ENCODE data around the gene EFCAB6. TPM values are rescaled to one million over a fixed set of nuclear protein-coding genes. Genes with fewer than 3 reads are reported as not detected.

Gene EFCAB6
- total RNA-seq, 1 experiment from 2014 or later, result 0.88 TPM

DNA sequence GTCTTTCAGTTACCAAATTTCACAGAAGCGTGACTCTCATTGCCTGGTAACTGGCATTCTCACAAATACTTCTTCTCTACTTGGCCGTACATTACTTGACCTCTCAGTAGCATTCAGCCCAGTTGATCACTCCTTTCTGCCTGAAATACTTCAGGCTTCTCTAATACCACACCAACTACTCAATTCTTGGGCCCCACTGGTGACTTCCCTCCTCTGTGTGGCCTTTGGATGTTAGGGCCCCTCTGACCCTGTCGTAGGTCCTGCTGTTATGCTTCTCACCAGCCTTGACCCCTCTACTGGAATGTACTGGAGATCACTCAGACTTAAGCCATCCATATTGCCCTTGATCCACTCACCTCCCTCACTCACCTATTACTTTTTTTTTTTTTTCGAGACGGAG lies 2.2 kb upstream of the EFCAB6 start:
- DNase-seq (ENCODE audit: low spot score), result no peak

DNA sequence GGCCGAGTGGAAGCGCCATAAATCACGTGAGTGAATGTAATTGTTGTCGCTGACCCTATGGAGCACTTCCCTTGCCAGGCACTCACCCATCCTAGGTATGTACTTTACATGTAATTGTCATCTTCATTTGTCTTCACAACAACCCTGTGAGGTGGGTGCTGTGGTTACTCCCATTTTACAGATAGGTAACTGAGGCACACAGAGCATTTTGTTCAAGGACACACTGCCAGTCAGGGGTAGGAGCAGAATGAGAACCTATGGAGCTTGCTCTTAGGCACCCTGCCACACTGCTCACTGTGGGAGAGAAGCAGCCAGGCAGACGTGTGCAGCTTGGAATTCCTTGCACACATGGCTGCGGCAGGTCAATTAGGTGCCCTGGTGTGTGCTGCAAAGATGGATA lies 785 bp upstream of the EFCAB6 start:
- DNase-seq (ENCODE audit: low spot score), result no peak

DNA sequence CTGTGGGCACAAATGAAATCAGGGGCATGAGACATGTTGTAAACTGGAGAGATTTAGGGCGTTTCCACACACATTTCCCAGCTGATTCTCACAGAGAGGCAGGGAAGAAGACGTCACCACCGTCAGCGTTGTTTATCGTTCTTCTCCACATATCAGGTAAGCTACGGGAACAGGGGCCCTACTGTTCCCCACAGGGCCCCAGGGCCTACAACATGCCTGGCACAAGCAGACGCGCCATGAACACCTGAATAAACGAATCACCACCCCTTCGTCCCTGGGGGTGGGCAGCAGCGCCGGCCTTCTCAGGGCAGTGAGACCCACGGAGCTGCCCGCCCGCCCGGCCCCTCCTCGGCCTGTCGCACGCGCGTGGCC lies 342 bp downstream of the EFCAB6 start:
- no peak for DNase-seq (ENCODE audit: low spot score)

DNA sequence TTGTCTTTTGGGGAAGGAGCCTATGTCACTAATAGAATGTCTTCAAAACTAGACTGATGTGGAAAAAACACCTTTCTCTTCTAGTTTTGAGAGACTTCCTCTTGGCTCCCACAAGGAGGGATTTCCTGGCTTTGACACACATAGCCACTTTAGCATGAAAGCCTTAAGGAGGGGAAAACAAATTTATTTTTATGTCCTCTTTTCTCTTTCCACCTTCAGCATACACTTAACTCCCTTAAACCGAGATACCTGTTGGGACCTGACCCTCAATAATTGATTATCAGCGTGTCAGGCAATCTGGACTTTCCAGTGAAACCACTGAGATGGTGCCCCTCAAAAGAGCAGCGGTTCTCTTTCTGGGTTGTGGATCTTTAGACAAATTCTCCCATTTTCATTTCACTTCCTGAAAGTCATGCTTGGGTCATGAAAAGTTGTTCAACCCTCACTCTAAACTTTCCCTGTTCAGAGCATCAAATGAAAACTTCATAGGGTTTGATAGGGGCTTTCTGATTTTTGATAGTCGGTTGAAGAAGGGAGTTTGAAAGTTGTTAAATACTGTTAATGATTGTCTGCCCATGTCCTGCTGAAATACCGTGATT lies 9.1 kb downstream of the EFCAB6 start:
- DNase-seq (ENCODE audit: low spot score), result no peak

DNA sequence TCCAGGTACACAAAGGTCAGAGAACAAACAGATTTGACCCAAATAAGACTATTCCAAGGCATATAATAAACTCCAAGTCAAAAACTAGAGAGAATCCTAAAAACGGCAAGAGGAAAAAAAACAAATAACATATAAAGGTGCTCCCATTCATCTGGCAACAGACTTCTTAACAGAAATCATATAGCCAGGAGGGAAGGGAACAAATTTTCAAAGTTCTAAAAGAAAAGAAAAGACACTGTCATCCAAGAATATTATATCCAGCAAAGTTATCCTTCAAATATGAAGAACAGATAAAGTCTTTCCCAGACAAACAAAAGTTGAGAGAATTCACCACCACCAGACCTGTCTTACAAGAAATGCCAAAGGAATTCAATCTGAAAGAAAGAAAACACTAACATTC lies 11.1 kb downstream of the EFCAB6 start:
- no peak for DNase-seq (ENCODE audit: low spot score)

DNA sequence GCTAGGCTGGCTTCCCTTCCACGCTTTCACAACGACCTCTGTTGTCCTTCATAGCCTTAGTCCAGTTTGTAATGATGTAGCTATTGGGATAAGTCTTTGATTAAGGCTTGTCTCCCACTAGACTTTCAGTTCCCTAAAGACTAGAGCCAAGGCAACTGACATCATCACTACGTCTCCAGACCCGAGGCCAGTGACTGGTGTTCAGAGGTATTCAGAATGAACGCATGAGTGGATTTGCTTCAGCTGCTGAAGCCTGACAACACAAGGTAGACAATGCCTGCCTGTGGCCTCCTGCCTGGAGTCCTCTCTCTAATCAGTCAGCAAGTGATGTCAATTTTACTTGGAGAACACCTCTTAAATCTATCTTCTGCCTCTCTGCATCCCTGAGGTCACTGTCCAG lies 13.6 kb downstream of the EFCAB6 start:
- no peak for DNase-seq (ENCODE audit: low spot score)

DNA sequence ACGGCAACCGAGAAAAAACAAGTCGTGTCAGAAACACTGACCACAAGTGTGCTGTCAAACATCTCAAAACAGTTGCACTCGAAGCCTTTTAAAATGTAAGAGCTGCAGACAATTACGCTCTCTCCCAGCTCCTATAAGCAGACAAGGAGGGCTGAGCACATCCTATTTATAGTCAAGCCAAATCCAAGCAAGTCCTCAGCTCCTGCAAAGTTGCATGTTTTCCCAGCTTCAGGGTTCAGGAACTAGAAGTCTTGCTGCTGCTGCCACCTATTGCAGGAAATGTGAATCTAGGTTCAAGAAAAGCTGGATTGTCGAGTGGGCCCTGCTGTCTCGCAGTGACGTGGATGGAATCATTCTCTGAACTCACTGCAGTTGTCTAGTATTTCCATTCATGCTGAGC lies 15.5 kb downstream of the EFCAB6 start:
- no peak for DNase-seq (ENCODE audit: low spot score)

DNA sequence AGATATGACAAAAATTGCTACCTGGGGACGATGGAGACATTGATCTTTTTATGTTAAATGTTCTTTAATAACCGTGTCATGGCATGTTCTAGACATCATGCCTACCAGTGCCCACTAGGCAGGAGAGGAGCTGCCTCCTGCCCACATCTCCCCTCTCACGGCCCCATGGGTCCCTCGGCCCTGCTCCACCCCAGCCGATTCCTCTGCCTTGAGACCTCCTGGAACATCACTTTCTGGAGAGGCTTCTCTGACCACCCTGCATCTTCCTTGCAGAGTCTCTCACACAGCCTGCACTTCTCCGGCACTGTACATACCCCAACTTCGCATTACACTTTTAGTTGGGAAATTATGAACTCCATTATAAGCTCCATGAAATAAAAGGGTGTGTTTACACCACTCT lies 16.8 kb downstream of the EFCAB6 start:
- DNase-seq (ENCODE audit: low spot score), result no peak

DNA sequence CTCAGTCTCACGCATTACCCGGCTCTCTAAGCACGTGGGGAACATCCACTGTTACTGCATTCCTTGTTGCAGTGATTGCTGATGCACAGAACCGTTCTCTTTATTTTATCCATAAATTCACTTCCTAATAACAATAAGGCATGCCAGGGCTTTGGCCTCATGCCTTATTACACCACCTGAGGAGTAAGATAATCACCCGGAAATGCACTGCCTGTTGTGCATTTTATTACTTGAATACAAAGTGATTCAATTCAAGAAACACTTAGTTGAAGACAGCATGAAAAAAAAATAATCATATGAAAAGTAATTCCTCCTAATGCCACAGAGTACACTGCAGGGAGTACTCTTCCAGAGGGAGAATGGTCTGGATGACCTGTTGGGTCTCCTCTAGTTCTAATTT lies 19.2 kb downstream of the EFCAB6 start:
- DNase-seq (ENCODE audit: low spot score), result no peak

DNA sequence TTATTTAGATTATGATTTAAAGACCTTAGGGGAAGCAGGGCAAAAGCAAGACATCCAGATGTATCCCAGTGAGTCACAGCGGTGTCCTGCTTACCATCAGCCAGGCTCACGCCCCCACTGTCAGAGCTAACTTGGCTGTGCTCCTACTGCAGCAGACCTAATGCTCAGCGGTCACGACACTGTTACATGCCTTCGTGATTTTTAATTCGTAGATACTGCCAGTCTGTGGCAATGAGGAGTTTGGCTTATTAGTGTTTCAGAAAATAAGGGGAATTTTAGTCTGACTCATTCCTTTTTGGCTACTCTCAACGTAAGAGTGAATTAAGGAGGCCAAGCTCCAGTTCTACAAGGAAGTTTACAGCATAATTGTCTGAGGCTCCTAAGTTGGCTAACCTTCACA lies 22.7 kb downstream of the EFCAB6 start:
- peak; percentile 74 for DNase-seq (ENCODE audit: low spot score)

DNA sequence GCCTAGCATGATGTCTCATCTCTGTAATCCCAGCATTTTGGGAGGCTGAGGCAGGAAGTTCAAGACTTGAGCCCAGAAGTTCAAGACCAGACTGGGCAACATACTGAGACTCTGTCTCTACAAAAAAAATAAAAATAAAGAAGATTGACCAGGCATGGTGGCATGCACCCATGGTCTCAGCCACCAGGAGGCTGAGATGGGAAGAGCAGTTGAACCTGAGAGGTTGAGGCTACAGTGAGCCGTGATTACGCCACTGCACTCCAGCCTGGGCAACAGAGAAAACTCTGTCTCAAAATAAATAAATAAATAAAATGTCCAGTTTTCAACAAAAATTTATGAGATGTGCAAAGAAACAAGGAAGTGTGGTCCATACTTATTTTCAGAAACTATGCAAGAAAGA lies 28.3 kb downstream of the EFCAB6 start:
- no peak for DNase-seq (ENCODE audit: low spot score)

DNA sequence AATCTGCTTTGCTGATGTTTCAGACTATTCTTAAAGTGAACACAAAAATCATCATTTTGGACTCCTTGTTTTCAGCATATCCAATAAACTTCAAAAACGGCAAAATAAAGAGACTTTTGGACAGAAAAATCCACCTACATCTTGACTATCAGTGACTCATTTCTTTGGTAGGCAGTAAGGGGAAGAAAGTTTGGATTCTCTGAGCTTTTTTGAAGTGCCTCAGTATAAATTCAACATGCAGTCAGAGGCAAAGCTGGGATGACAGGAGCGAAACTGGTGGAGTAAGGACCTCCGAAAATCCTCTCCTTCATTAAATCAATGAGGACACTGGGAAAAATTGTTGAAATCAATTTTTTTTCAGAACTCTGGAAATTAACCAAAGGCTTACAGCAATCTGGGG lies 29.7 kb downstream of the EFCAB6 start:
- no peak for DNase-seq (ENCODE audit: low spot score)

DNA sequence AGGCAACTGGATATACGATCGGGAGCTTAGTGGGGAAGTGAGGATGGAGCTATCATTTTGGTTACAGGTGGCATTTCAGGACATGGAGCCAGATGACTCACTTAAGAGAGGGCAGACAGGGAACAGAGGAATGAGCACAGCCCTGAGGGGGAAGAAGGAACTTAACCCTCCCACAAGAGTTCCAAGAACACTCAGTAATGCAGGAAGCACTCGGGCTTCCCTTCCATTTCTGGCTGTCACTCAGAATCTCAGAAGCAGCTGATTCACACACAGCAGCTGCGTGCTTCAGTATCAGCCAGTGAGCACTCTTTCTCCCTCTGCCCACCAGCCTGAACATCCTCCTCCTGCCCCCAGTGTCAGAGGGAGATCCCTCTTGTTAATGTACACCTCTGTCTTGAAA lies 34.8 kb downstream of the EFCAB6 start:
- DNase-seq (ENCODE audit: low spot score), result peak; percentile 67

DNA sequence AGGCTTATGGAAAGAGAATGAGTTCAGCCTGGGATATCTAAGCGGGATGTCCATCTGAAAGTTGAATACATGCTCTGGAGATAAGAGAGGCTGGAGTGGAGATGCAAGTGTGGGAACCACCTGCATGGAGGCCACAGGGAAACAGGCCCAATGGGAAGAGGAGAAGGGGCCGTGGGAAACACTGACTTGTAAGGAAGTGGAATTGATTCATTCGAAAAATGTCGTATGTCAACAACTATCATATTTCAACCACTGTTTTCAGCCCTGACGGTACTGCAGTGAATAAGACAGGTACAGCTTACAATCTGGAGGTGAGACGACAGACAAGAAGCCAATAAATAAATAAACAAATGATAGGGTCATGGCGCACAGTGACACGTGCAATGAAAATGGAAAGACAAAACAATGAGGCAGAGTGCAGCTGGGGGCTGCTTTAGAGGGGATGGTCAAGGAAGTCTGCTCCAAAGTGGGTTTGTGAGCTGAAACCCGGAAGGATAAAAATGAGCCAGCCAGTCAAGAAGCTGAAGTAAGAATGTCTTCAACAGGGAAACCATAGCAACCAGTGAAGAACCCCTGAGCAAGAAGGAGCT lies 35.9 kb downstream of the EFCAB6 start:
- no peak for DNase-seq (ENCODE audit: low spot score)

DNA sequence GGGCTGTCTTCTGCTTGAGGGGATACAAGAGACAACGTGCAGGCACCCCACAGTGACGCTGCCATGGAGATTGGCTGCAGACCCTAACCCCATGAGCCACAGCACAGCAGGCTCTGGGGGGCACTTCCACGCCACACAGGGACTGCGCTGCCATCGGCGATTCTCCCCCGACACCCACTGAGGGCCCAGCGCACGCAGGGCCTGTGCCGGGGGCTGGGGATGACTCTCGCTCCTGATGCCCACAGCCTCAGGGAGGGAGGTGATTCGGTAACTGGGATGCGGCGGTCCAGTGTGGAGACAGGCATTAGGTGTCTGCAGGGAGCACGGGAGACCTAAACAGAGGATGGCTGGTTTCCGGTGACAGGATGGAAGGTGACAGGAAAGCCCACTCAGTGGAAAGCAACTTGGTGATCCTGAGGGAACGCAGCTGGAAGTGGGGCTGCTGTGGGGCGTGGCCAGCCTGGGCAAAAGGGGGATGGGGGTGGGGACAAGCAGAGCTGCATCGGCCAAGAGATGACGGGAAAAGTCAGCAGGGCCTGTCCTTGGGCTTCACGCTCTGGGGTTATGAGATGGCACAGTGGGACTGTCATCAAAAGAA lies 37.7 kb downstream of the EFCAB6 start:
- DNase-seq (ENCODE audit: low spot score), result no peak

DNA sequence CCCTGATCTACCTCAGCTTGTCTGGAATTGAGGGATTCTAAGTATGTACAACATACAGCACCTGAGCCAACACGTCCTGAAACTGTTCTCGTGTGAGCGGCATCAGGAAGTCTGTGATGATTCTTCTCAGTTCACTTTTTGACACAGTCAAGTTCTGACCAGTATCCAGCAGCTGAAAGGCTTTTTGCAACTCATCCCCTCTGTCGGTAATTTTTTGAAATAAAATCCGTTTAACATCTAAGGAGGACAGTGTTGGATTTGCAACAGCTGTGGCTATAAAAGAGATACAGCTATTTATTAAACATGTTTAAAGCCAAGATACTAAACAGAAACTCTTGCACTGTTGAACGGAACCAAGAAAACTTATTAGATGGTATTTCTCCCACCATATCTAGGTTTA lies 39.3 kb downstream of the EFCAB6 start:
- DNase-seq (ENCODE audit: low spot score), result no peak

DNA sequence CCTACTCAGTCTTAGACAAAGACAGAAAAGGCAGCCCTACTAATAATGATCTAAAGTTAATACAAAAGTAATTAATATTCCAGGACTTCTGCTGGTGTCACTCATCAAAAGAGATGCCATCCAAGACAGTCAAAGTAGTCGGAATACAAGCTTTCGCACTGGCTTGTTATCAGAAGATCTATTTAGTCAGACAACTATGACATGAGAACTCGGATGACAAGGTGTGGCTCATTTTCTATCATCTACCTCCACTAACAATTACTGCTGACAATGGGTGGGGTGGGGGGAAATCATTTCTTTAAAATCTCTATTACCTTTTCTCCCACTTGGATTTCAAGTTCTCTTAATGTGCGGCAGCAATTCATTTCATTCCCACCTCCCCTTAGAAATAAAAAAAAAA lies 56.7 kb downstream of the EFCAB6 start:
- DNase-seq (ENCODE audit: low spot score), result no peak

DNA sequence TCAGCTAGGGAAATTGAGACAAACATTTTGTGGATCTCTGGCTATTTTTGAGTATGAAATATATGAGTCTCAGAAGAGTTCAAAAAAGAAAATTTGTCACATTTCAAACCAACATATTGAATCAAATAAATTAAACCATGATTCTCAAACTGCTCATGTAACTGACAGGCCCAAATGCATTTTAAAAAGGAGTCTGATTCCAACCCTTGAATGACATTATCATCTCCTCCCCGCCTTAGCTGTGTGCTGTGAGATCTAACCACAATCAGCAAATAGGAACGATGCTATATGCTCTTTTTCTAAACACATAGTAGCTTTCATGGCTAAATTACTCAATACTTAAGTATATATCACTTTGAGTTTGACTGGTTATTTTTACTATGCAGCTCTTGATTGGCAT lies 57.1 kb downstream of the EFCAB6 start:
- DNase-seq (ENCODE audit: low spot score), result no peak

DNA sequence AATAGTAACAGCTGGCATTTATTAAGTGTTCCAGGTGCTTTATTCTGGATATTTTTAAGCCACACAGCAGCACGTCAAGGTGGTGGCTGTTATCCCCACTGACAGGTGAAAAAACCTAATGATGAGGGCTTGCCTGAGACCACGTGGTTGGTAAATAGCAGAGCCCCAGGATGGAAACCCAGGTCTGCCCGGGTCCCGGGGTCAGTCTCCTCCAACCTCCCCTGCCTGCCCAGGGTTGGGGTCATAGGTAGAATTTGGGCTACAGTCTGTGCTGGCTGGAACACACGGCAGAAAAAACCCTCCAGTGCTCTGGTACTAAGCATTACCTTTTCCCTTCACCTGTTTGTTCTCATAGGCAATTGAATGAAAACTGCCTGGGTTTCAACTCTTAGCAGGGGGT lies 57.9 kb downstream of the EFCAB6 start:
- no peak for DNase-seq (ENCODE audit: low spot score)

DNA sequence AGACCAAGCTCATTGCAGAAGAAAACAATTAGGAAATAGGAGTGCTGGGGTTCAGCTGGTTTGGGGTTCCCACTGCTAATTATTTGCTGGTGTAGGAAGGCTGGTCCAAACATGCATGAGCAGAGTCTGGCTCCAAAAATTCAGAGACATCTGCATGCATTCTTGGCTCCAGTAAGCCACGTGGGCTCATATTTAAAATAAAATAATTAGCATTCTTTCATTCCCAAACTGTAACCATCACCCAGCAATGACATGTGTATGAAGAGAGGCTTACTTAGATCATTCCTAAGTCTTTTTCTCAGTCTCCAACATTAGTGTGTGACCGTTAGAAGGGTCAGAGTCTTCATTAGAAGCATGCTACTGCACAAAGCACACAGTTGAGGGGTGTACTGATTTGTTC lies 58.4 kb downstream of the EFCAB6 start:
- no peak for DNase-seq (ENCODE audit: low spot score)

DNA sequence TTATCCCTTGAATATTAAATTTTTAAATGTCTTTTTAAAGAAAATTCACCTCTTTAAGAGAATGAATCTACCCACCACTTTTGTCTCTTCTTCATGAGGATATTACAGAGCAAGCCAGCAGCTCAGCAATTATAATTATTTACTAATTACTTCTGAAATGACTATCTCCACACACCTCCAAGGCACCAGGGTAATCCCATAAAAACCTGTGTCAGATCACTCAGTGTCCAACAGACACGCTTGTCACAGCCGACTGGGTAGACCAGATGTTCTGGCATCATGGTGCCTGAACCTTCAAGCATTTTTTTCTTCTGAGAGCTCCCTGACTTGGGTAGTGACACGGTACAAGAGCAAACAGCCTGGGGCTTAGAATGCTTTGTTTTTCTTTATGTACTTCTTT lies 61.4 kb downstream of the EFCAB6 start:
- no peak for DNase-seq (ENCODE audit: low spot score)

DNA sequence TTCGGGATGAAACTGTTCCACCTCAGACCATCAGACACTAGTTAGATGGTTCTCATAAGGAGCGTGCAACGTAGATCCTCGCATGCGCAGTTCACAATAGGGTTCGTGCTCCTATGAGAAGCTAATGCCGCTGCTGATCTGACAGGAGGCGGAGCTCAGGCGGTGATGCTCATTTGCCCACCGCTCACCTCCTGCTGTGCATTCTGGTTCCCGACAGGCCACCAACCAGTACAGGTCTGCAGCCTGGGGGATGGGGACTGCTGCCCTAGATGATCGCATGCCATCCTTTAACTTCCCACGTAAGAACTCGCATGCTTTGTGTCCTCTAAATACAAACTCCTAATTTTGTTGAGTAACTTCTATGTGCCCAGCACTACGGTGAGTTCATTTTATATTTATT lies 62.6 kb downstream of the EFCAB6 start:
- DNase-seq (ENCODE audit: low spot score), result no peak

DNA sequence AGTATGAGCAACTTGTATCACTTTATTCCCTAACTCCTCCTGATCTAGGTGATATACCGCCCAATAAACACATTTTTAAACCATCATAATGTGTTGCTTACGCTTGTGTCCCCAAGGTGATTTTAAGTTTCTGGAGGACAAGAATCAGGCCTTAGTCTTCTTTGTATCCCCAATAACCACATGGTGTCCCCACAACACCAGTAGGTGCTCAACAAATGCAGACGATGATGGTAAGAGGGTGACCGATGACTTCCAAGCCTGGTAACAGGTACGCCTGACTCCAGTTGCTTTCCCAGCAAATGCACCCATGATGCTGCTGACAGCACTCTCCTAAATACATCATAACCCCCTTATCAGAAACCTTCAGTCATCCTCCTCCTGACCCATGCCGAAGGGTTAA lies 64.2 kb downstream of the EFCAB6 start:
- no peak for DNase-seq (ENCODE audit: low spot score)

DNA sequence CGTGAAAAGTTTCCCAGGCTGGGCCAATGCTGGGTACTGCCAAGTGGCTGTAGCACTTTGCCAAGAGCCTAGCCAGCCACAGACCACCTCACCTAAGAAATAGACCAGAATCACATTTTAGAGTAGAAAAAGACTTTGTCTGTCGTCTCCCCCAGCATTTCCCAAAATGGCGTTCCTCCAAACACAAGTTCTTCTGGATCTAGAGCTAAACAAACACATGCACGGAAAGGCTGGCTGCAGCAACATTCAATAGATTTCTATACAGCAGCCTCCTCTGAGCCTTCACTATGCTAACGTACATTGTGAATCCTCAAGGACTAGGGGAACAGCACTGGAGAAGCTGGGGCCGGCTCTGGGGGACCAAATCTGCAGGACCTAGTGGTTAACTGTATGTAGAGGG lies 65.0 kb downstream of the EFCAB6 start:
- DNase-seq (ENCODE audit: low spot score), result no peak
